ENCODE measurements around the gene NR4A2.

The NR4A2 gene

GRCh38 chr2:156332534-156333273, at the start of gene NR4A2:
Gene NR4A2, minus strand, starts transcription at chr2:156332721. Its CDS starts 2,535 bp downstream, at chr2:156330186.
- peak; percentile 89 for DNase-seq (ENCODE audit: low spot score)
- no peak for TF ChIP-seq CTCF (IDR thresholded peaks at IDR 0.05; ENCODE audit: borderline replicate concordance, control extremely low read depth, extremely low read depth, insufficient read depth, missing control alignments)
- in situ Hi-C loops (cut with MboI; ENCODE audit: low sequenced_read_pairs, unreplicated experiment) = no loop called here

DNA sequence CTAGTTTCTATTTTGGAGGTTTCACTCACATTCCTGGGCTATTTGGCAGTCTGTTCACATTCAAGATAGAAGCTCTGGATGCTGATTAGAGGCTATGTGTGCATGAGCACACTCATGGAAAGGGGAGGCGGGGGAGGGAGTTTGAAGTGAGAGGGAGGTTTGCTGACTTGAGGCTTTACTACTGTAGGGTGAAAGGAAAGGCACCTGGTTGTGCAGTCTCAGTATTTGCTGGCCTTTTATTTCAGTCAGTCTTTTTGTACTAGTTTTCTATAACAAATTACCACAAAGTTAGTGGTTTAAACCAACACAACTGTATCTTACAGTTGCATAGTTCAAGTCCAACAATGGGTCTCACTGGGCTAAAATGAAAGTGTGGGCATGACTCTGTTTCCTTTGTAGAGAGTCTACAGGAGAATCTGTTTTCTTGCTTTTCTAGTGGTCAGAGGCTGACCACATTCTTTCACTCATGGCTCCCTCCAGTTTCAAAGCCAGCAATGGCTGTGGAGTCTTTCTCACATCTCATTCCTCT, 47.7 kb upstream of the NR4A2 start:
- no peak for DNase-seq (ENCODE audit: low spot score)
- no peak for TF ChIP-seq CTCF (IDR thresholded peaks at IDR 0.05; ENCODE audit: borderline replicate concordance, control extremely low read depth, extremely low read depth, insufficient read depth, missing control alignments)
- in situ Hi-C loops (cut with MboI; ENCODE audit: low sequenced_read_pairs, unreplicated experiment) = no loop called here

DNA sequence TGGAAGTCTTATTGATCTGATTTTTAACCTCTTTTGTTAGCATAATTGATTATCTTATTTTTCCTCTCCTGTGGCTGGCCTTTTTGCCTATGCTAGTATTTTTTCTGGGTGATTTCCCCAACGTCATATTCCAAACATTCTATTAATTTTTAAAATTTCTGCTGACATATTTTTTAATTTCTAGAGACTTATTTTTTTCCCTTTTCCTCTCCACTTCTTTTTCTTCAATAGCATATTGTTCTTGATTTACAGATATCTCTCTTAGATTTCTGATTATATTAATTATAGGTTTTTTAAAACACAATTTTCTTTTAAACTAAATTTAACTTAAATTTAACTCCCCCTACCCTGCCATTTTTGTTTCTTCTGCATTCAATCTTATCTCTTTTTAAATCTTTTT, 47.2 kb upstream of the NR4A2 start:
- no peak for TF ChIP-seq CTCF (IDR thresholded peaks at IDR 0.05; ENCODE audit: borderline replicate concordance, control extremely low read depth, extremely low read depth, insufficient read depth, missing control alignments)
- DNase-seq (ENCODE audit: low spot score) = no peak
- in situ Hi-C loops (cut with MboI; ENCODE audit: low sequenced_read_pairs, unreplicated experiment) = no loop called here

DNA sequence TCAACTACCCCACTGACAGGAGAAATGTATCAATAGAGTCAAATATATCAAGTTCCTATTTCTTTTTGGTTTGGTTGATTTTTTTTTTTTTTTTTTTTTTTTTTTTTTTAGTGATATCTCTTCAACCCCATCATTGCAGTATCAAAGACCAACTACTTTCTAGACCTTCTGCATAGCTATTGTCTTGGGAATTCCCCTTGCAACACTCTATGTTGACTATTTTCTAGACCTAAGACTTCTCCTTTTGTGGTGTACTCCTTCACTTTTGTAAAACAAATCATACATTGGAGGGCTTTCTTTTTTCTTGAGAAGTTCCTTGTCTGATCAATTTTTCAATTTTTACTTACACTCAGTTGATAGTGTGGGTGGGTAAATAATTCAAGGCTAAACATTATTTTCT, 46.5 kb upstream of the NR4A2 start:
- DNase-seq (ENCODE audit: low spot score) = peak; percentile 55

DNA sequence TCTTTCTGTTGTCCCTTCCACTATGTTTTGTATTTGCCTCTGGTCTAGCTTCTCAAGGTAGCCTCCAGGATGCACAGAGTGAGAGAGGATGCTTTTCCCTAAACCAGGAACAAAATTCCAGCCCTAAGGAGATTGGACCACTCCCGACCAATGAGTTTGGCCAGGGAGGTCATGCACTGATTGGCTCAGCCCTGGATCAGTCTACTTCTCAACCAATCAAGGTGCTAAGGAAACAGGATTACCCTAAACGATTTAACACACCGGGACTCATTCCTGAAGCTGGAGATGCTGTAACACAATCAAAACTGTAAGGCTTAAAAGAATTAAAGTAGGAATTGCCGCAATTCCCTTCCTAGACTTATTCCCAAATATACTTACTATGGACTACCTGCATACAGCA, 34.2 kb upstream of the NR4A2 start:
- no peak for TF ChIP-seq CTCF (IDR thresholded peaks at IDR 0.05; ENCODE audit: borderline replicate concordance, control extremely low read depth, extremely low read depth, insufficient read depth, missing control alignments)
- DNase-seq (ENCODE audit: low spot score) = no peak
- in situ Hi-C loops (cut with MboI; ENCODE audit: low sequenced_read_pairs, unreplicated experiment) = no loop called here

More for the DNA sequence above, 46.5 kb upstream of the NR4A2 start:
- in situ Hi-C loops (cut with MboI; ENCODE audit: low sequenced_read_pairs, unreplicated experiment) = no loop called here
- no peak for TF ChIP-seq CTCF (IDR thresholded peaks at IDR 0.05; ENCODE audit: borderline replicate concordance, control extremely low read depth, extremely low read depth, insufficient read depth, missing control alignments)

DNA sequence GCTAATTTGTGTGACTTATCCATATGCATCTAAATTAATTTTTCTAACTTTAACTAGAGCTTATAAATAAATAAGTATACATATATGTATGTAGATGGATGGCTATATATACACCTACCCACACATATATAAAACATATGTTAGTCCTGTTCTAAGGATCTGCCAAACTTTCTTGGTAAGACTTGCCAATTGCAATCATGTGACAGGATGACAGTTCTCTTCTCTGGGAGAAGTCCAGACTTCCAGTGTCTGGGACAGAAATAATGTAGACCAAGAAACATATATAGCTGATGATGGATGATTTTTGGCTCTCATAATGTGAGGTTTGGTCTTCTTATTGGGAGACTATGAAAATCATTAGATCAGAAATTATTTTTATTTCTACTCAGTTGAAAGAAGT, 30.6 kb upstream of the NR4A2 start:
- DNase-seq (ENCODE audit: low spot score) = no peak
- no peak for TF ChIP-seq CTCF (IDR thresholded peaks at IDR 0.05; ENCODE audit: borderline replicate concordance, control extremely low read depth, extremely low read depth, insufficient read depth, missing control alignments)
- in situ Hi-C loops (cut with MboI; ENCODE audit: low sequenced_read_pairs, unreplicated experiment) = no loop called here

Data from GM13976 (cell line).